ENCODE data around the gene SAFB.

SAFB gene

GRCh38 chr19:5627395-5627904, 4.6 kb downstream of the SAFB start:
- DNase-seq (ENCODE audit: low read depth in 3 of 3) = peak in 2 of 3 donors; percentile 39 to 46

- DNase-seq (ENCODE audit: low read depth in 3 of 3) = no peak
These were observed 5.6 kb downstream of the SAFB start for GRCh38 chr19:5628461-5628860.

GRCh38 chr19:5628919-5629481, 6.1 kb downstream of the SAFB start:
- DNase-seq (ENCODE audit: low read depth in 3 of 3) = no peak

GRCh38 chr19:5631567-5632240, 8.8 kb downstream of the SAFB start:
- DNase-seq (ENCODE audit: low read depth in 3 of 3) = no peak

GRCh38 chr19:5632241-5632612, 9.3 kb downstream of the SAFB start:
- no peak for DNase-seq (ENCODE audit: low read depth in 3 of 3)

- DNase-seq (ENCODE audit: low read depth in 3 of 3) = no peak
These were observed 9.8 kb downstream of the SAFB start for GRCh38 chr19:5632657-5633056.

- no peak for DNase-seq (ENCODE audit: low read depth in 3 of 3)
These were observed 12.5 kb downstream of the SAFB start for GRCh38 chr19:5635427-5635826.

GRCh38 chr19:5637971-5638370, 15.1 kb downstream of the SAFB start:
- no peak for DNase-seq (ENCODE audit: low read depth in 3 of 3)

GRCh38 chr19:5641171-5641570, 18.3 kb downstream of the SAFB start:
- no peak for DNase-seq (ENCODE audit: low read depth in 3 of 3)

GRCh38 chr19:5642204-5642603, 19.3 kb downstream of the SAFB start:
- DNase-seq (ENCODE audit: low read depth in 3 of 3) = no peak

- DNase-seq (ENCODE audit: low read depth in 3 of 3) = no peak
These were observed 20.2 kb downstream of the SAFB start for GRCh38 chr19:5643060-5643459.

GRCh38 chr19:5644037-5644436, 21.2 kb downstream of the SAFB start:
- DNase-seq (ENCODE audit: low read depth in 3 of 3) = no peak

- no peak for DNase-seq (ENCODE audit: low read depth in 3 of 3)
These were observed 22.5 kb downstream of the SAFB start for GRCh38 chr19:5645409-5645808.

- DNase-seq (ENCODE audit: low read depth in 3 of 3) = no peak
These were observed 23.8 kb downstream of the SAFB start for GRCh38 chr19:5646703-5647102.

- DNase-seq (ENCODE audit: low read depth in 3 of 3) = no peak
These were observed 25.6 kb downstream of the SAFB start for GRCh38 chr19:5648464-5648863.

- no peak for DNase-seq (ENCODE audit: low read depth in 3 of 3)
These were observed 28.5 kb downstream of the SAFB start for GRCh38 chr19:5651361-5651760.

- no peak for DNase-seq (ENCODE audit: low read depth in 3 of 3)
These were observed 29.4 kb downstream of the SAFB start for GRCh38 chr19:5652261-5652660.

- DNase-seq (ENCODE audit: low read depth in 3 of 3) = no peak
These were observed 32.0 kb downstream of the SAFB start for GRCh38 chr19:5654931-5655330.

- DNase-seq (ENCODE audit: low read depth in 3 of 3) = no peak
These were observed 32.5 kb downstream of the SAFB start for GRCh38 chr19:5655412-5655811.

GRCh38 chr19:5661483-5661882, 38.6 kb downstream of the SAFB start:
- no peak for DNase-seq (ENCODE audit: low read depth in 3 of 3)

GRCh38 chr19:5663904-5664303, 41.0 kb downstream of the SAFB start:
- no peak for DNase-seq (ENCODE audit: low read depth in 3 of 3)

GRCh38 chr19:5664515-5664914, 41.6 kb downstream of the SAFB start:
- no peak for DNase-seq (ENCODE audit: low read depth in 3 of 3)

- DNase-seq (ENCODE audit: low read depth in 3 of 3) = no peak
These were observed 43.1 kb downstream of the SAFB start for GRCh38 chr19:5665781-5666513.

All from stimulated activated CD4-positive, alpha-beta T cell treated with anti-CD3 and anti-CD28 coated beads, TNF-alpha, amount 100 ng/mL, for 48 hours (primary cell).